Lung (tissue), 12 donors: Measurements from ENCODE around the gene CEP72. TPM values are rescaled to one million over a fixed set of nuclear protein-coding genes. Genes with fewer than 3 reads are reported as not detected.

Source experiments
- ATAC-seq: fragments of 200-7000 bp; cut with Tn5 transposase; one replicate; pipeline ENCODE4 v1.9.1; 2020; ENCODE audit warnings: moderate number of reproducible peaks; ENCODE audit not compliant: insufficient read depth, low FRiP score
- DNase-seq, 3 donors: peaks; one replicate each; pipeline ENCODE4 v3.0.0-alpha.2; 2013 to 2017
- H3K27ac ChIP-seq, 2 donors: one replicate each; pipeline ENCODE4 v1.5.1; 2013; ENCODE audit warnings: mild to moderate bottlenecking in 2 of 2, moderate library complexity in 2 of 2, control low read depth in 1 of 2, inconsistent platforms in 1 of 2, low read depth in 1 of 2, low read length in 1 of 2
- H3K27me3 ChIP-seq, 3 donors: one replicate each; pipeline ENCODE4 v1.5.1; 2013; ENCODE audit warnings: low read length in 2 of 3; ENCODE audit not compliant: control insufficient read depth in 3 of 3, insufficient read depth in 3 of 3
- H3K36me3 ChIP-seq, 4 donors: one replicate each; pipeline ENCODE4 v1.5.1; 2013; ENCODE audit warnings: low read length in 4 of 4, mild to moderate bottlenecking in 1 of 4, moderate library complexity in 1 of 4; ENCODE audit not compliant: control insufficient read depth in 4 of 4, insufficient read depth in 4 of 4
- H3K4me1 ChIP-seq, 5 donors: one replicate each; pipeline ENCODE4 v1.5.1; 2013; ENCODE audit warnings: low read length in 5 of 5, mild to moderate bottlenecking in 2 of 5, moderate library complexity in 1 of 5; ENCODE audit not compliant: control insufficient read depth in 5 of 5, insufficient read depth in 5 of 5
- H3K4me3 ChIP-seq: one replicate; pipeline ENCODE4 v1.5.1; 2013; ENCODE audit warnings: mild to moderate bottlenecking, control low read depth, moderate library complexity
- H3K9ac ChIP-seq, 2 donors: one replicate each; pipeline ENCODE4 v1.5.1; 2013; ENCODE audit warnings: low read length in 2 of 2, control low read depth in 1 of 2; ENCODE audit not compliant: insufficient read depth in 1 of 2
- H3K9me3 ChIP-seq, 4 donors: one replicate each; pipeline ENCODE4 v1.5.1; 2013; ENCODE audit warnings: low read length in 3 of 4, mild to moderate bottlenecking in 1 of 4, moderate library complexity in 1 of 4; ENCODE audit not compliant: control insufficient read depth in 4 of 4, insufficient read depth in 3 of 4
- WGBS, 2 donors: extraction: QIAGEN DNeasy Blood & Tissue Kit; methylation state at CpG; one replicate each; pipeline ENCODE4 v1.1.7; 2013; 5-methylcytosine and 5-hydroxymethylcytosine counted together
- polyA plus RNA-seq, 2 donors: library from polyadenylated mRNA; stranded (reverse); fragments of 200-250 nt; gene quantifications; one replicate each; pipeline ENCODE4 v1.2.1, GENCODE V29; 2013
- total RNA-seq, 2 donors: library from RNA; depleted of rRNA in 1 of 2; stranded (reverse); fragments of >200 nt in 1 of 2; gene quantifications; one replicate each; pipeline ENCODE4 v1.2.1, GENCODE V29; 2014 to 2021
- TF ChIP-seq, protein P1 (sequence below): IDR thresholded peaks from 2 replicates; pipeline ENCODE4 v1.5.1; 2012; ENCODE audit warnings: mild to moderate bottlenecking; ENCODE audit errors: control extremely low read depth, extremely low read depth
- donor health status: control.
- donor health status: control.
- donor health status: Bipolar disorder and iron deficiency.
- donor health status: healthy.
- donor health status: DM: yes; HTN: yes; CAD: no.

Gene CEP72
- total and polyA plus RNA-seq, 4 donors = 3.1 to 12.1 (median 6.0) TPM

- peak in 1 of 3 donors; percentile 8 for DNase-seq
- Histone ChIP-seq H3K9ac (no peak overlapping the region), H3K4me1 (peaks cover 0 to 7% (median 0%) of the 10 kb centered on the region in 5 donors), H3K36me3 (no peaks in the 10 kb centered on the region), H3K4me3 (no peak overlapping the region), H3K27ac (no peak overlapping the region), H3K27me3 (peaks cover 2 to 16% (median 8%) of the 10 kb centered on the region in 3 donors), H3K9me3 (peaks cover 0 to 3% (median 0%) of the 10 kb centered on the region in 4 donors)
- no peak for ATAC-seq
- TF ChIP-seq, protein P1, sequence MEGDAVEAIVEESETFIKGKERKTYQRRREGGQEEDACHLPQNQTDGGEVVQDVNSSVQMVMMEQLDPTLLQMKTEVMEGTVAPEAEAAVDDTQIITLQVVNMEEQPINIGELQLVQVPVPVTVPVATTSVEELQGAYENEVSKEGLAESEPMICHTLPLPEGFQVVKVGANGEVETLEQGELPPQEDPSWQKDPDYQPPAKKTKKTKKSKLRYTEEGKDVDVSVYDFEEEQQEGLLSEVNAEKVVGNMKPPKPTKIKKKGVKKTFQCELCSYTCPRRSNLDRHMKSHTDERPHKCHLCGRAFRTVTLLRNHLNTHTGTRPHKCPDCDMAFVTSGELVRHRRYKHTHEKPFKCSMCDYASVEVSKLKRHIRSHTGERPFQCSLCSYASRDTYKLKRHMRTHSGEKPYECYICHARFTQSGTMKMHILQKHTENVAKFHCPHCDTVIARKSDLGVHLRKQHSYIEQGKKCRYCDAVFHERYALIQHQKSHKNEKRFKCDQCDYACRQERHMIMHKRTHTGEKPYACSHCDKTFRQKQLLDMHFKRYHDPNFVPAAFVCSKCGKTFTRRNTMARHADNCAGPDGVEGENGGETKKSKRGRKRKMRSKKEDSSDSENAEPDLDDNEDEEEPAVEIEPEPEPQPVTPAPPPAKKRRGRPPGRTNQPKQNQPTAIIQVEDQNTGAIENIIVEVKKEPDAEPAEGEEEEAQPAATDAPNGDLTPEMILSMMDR = no peak
- WGBS, 2 donors = 49 to 55% methylated on average over 14 of the region's 14 CpGs
Measured at GRCh38 chr5:598564-598890, 13.6 kb upstream of the CEP72 start.

- Histone ChIP-seq H3K27me3 (peaks cover 0 to 16% (median 2%) of the 10 kb centered on the region in 3 donors), H3K9ac (no peak overlapping the region), H3K36me3 (no peaks in the 10 kb centered on the region), H3K4me1 (peaks cover 0 to 7% (median 0%) of the 10 kb centered on the region in 5 donors), H3K4me3 (no peak overlapping the region), H3K9me3 (peaks cover 0 to 5% (median 0%) of the 10 kb centered on the region in 4 donors), H3K27ac (no peak overlapping the region)
- 87 to 90% methylated on average over 26 of the region's 26 CpGs for WGBS, 2 donors
- ATAC-seq = no peak
- TF ChIP-seq, protein P1 = no peak
- DNase-seq = no peak
Measured at GRCh38 chr5:600886-601541, 11.1 kb upstream of the CEP72 start.

- Histone ChIP-seq H3K4me1 (peaks cover 0 to 7% (median 0%) of the 10 kb centered on the region in 5 donors), H3K36me3 (no peaks in the 10 kb centered on the region), H3K9ac (no peak overlapping the region), H3K27ac (no peak overlapping the region), H3K9me3 (peaks cover 0 to 5% (median 0%) of the 10 kb centered on the region in 4 donors), H3K4me3 (no peak overlapping the region), H3K27me3 (peaks cover 0 to 13% (median 0%) of the 10 kb centered on the region in 3 donors)
- TF ChIP-seq, protein P1 = no peak
- WGBS, 2 donors = 91 to 95% methylated on average over 47 of the region's 47 CpGs
- ATAC-seq (no peak), DNase-seq (no peak)
Measured at GRCh38 chr5:601771-602465, 10.2 kb upstream of the CEP72 start.
